Stromal cell of bone marrow (primary cell): Measurements from ENCODE around the gene FOXD1.
"Not testable (repeated sequence)": the region's sequence is repeated elsewhere in the genome, so short reads cannot be mapped to it uniquely, and the experiment has no call there.

ENCODE experiments used
- DNase-seq: peaks from one replicate; pipeline ENCODE4 v3.0.0-alpha.2; 2012; ENCODE audit warnings: low read depth

FOXD1 gene

DNA sequence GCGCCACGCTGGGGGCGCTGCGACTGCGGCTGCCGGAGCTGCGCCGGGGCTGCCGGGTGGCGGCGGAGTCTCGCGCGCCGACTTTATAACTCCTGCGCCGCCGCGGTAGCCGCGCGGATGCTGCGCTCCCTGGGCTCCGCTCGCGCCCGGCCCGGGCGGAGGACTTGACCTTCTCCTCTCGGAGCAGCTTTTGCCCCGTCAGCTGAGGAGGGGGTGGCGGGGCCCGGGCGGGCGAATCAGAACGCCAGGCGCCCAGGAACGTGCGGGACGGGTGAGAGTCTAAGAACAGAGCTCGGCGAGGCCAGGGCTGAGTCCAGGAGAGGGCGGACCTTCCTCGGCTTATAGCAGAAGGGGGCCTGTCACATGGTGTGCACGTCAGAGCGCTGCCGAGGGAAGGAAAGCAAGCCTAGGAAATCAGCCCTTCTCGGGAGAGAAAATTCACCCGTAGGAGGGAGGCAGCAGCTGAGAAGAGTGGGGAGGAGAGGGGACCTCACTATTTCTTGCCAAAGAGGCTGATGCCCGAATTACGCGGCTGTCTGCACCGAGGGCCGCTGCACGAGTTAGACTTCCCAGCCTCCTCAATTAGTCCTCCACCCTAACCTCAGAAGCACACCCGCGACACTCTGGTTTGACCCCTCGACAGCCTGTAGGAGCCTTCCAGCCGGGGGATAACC, at the start of gene FOXD1:
FOXD1 (minus strand) TSS at position 315 of the 674 bp plus-strand sequence. CDS start 415 bp downstream, outside the sequence.
- peak; percentile 91 for DNase-seq

DNA sequence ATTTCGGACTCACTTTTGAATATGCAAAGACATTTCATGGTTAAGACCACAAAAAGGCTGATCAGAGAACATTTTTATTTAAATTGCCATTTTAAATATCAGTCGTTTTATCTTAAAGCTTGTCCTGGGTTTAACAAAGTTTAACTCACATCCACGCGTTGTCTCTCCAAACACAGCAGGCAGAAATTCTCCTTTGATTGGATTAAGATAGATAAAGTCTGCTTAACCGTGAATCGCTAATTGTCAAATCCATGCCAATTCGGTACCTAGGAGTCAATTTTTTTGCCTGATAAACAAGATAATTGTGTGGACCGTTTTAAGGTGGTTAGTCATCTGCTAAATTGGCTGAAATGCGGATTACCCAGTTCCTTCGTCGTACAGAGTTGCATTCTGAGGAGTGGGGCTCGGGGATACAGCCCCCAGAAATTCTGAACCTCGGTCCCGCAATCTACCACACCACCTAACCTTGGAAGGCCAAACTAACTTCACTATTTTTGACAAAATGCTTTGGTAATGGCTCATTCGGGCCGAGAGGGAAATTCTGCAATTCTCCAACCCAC, 49.0 kb upstream of the FOXD1 start:
- DNase-seq: no peak

DNA sequence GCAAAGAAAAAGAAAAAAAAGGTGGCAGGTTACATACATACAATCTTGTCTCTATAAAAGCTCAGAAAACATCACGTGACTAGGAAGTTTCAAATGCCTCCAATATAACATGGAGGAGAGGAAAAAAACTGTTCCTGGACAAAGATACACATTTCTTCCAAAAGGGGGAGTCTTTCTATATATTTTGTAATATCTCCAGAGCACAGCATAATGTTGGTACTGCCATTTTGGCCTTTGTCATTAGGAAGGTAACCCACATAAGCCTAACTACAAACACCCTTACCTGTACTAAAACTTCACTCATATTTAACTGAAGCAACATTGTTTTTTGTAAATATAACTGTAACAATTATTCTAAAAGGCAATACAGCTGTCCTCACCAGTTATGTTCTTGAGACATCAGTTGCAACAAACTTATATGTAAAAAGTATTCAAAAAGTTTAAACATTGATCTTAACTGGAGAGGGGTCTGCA, 48.4 kb upstream of the FOXD1 start:
- peak; percentile 36 for DNase-seq

DNA sequence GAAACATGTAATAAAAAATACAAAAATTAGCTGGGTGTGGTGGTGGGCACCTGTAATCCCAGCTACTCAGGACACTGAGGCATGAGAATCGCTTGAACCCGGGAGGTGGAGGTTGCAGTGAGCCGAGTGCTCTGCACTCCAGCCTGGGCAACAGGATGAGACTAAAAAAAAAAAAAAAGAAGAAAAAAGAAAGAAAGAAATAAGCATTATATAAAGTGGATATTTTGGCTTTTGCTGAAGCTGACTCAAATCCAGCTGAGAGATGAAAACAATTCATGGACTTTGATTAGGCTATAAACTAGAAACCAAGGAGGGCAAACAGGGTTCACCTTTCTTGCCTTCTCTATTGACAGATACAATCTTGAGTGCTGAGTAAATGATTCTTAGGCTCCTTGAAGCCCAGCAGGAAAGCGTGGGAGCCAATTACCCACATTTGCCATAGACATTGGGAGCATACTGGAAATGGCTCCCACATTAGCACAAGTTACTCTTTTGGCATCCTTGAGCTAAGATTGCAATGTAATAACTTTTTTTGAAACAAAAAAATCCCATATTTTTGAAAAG, 47.3 kb upstream of the FOXD1 start:
- no peak for DNase-seq

DNA sequence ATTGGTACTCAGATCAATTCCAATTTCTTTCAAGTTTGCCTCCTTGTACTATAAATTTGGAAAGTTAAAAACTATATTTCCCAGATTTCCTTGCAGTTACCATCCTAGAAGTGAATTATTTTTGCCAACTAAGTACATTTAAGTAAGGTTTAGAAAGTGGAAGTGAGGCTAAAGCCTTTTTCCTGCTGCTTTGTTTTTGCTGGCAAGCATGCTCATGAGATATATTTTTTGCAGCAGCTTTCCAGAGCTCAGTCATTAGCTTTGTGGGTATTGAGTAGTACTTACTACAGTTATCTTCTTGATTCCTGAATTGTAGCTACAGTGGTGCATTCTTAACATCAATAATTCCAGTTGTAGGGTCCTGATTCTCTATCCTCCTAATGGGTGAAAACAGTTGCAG, 46.1 kb upstream of the FOXD1 start:
- DNase-seq: peak; percentile 44

DNA sequence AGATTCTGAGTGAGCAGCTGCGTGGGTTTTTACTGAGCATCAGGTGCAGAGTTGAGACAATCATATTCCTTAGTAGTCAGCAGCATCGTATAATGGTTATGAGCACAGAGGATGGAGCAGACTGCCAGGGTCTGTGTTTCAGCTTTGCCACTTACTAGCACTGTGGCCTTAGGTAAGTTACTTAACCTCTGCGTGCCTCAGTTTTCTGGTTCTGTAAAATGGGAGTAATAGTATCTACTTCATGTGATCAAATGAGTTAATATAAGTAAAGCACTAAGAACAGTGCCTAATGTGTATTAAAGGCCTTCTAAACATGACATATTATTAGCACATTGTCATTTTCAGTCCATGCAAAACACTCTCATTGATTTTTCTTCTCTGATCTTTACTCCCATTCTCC, 44.8 kb upstream of the FOXD1 start:
- DNase-seq: no peak

DNA sequence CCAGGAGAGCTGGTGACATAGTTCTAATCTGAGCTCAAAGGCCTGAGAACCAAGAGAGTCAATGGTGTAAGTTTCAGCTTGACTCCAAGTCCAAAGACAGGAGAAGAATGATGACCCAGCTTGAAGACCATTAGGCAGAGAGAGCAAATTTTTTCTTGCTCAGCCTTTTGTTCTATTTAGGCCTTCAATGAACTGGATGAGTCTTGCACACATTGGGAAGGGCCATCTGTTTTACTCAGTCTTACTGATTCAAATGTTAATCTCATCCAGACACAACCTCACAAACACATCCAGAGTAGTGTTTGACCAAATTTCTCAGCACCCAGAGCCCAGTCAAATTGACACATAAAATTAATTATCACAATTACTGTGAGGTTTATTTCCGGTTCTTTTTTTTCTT, 42.6 kb upstream of the FOXD1 start:
- DNase-seq: no peak

DNA sequence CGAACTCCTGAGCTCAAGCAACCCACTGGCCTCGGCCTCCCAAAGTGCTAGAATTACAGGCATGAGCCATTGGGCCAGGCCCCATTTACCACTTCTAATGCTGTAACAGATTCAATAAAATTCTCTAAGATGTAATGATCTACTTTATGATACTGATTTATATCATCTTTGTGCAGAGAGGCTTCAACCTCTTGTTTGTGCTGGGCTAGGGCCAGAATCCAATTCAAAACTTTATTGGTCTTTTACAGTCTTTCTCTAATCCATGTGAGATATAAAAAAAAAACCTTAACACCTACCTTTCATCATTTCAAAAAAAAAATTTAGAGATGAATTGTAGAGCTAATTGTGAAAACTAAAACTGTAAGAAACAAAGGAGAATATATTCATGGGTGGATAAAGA, 41.5 kb upstream of the FOXD1 start:
- no peak for DNase-seq

DNA sequence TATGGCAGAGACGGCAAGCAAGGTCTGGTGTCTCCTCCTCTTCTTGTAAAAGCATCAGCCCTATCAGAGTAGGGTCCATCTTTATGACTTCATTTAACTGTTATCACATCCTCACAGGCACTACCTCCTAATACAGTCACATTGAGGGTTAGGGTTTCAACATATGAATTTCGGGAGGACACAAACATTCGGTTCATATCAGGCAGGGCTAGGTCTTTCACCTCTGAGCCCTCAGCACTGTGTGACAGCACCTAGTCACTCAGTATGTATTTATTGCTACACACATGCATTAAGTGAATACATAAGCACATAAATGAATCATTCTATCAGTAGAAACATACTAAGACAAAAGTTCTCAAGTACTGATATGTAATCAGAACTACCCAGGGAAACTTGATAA, 40.2 kb upstream of the FOXD1 start:
- DNase-seq: no peak

DNA sequence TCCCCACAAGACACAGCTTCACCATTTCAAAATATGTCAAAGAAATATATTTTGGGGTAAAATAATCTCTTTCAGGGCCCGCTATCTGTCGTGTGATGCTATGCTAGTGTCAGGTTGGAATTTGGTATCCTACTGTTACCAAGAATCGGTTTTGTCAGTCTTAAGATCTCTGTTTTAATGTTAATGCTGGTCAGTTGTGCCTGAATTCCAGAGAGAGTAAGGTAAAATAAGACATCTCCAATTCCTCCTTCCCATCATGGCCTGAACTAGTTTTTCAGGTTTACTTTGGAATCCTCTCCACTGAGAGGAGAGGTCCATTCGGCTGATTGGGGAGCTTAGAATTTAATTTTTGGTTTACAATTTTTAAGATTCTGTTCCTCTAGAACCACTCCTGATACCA, 39.2 kb upstream of the FOXD1 start:
- DNase-seq: no peak

DNA sequence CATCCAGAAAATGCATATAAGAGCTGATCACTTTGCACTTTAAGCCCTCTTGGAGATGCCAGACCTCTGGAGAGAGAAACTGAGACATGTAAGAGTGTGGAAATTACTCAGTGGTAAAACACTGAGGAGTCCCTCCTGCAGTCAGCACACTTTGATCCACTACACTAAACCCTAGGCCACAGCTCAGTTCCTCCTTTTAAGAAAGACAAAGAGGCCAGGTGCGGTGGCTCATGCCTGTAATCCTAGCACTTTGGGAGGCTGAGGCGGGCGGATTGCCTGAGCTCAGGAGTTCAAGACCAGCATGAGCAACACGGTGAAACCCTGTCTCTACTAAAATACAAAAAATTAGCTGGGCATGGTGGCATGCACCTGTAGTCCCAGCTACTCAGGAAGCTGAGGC, 38.7 kb upstream of the FOXD1 start:
- not testable (repeated sequence) for DNase-seq

DNA sequence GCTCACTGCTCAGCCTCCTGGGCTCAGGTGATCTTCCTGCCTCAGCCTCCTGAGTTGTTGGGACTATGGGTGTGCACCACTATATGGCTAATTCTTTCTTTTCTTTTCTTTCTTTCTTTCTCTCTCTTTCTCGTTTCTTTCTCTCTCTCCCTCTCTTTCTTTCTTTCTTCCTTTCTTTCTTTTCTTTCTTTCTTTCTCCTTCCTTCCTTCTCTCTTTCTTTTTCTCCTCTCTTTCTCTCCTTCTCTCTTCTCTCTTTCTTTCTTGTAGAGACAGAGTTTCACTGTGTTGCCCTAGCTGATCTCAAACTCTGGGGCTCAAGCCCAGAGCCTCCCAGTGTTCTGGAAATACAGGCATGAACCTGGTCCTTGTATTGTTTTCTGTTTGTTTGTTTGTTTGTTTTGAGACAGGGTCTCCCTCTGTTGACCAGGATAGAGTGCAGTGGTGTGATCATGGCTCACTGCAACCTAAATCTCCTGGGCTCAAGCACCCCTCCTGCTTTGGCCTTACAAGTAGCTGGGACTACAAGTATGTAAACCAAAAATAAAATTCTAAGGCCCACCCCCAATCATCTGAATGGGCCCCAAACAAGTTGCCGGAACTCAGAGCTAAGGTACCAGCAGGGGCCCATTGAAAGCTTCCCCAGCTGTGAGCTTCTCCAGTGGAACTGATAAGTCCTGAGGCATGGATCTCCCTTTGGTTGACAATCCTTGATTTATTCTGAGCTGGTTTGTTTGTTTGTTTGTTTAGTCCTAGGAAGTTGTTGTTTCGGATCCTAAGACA, 37.7 kb upstream of the FOXD1 start:
- DNase-seq: no peak

DNA sequence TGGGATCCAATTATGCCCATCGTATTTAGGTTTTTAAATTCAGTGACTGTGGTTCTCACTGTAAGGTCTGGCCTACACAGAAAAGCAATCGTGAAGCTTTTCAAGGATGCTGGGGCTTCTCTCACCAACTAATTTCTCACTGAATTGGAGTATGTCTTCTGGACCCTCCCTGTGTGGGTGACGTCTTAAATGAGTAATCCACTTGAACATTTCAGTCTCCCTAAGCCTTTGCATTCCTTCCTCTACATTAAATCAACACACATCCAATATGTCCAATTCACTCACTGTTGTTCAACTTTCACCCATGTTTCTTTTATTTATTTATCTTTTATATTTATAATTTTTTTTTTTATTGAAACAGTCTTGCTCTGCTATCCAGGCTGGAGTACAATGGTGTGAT, 37.1 kb upstream of the FOXD1 start:
- no peak for DNase-seq

DNA sequence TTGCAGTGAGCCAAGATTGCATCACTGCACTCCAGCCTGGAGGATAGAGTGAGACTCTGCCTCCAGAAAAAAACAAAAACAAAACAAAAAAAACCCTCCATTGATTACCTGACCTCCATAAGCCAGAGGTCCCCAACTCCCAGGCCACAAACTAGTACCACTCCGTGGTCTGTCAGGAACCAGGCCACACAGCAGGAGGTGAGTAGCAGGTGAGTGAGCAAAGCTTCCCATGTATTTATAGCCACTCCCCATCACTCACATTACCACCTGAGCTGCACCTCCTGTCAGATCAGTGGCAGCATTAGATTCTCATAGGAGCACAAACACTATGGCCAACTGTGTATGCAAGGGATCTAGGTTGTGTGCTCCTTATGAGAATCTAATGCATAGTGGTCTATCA, 35.9 kb upstream of the FOXD1 start:
- no peak for DNase-seq

DNA sequence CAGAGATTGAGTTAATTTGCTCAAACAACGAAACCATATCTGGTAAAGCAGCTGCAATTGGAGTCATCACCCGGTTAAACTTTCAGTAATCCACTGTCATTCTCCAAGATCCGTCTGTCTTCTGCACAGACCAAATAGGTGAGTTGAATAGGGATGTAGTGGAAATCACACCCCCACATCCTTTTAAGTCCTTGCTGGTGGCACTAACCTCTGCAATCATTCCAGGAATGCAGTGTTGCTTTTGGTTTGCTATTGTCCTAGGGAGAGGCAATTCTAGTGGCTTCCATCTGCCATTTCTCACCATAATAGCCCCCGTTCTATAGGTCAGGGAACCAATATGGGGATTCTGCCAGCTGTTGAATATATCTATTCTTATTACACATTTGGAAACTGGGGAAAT, 35.1 kb upstream of the FOXD1 start:
- no peak for DNase-seq

DNA sequence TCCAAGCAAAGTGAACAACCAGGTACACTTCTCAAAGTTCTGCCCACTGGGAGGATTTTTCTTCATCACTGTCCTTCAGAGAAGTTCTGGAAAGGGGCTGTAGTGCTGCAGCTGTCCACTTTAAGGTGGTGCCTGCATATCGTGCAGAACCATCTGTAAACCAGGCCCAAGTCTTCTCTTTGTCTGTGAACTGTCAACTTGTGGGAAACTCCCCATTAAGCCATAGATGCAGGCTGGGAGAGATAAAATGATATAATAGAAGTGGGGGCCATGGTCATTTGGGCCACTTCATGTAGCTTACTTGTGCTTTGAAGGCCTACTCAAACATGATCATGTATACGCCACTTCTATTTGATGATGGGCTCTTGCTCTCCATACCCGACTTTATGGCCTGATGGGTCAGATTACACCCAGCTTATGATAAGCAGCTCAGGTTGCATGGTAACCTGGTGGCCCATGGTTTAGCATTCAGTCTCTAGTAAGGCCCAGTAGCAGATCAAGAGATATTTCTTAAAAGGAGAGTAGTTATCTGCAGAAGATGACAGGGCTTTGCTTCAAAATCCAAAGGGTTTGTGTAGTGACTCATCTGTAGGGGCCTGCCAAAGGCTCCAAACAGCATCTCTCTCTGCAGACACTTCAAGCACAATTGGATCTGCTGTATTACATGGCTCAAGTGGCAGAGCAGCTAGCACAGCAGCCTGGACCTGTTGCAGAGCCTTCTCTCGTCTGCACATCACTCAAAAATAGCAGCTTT, 34.0 kb upstream of the FOXD1 start:
- DNase-seq: peak; percentile 52

DNA sequence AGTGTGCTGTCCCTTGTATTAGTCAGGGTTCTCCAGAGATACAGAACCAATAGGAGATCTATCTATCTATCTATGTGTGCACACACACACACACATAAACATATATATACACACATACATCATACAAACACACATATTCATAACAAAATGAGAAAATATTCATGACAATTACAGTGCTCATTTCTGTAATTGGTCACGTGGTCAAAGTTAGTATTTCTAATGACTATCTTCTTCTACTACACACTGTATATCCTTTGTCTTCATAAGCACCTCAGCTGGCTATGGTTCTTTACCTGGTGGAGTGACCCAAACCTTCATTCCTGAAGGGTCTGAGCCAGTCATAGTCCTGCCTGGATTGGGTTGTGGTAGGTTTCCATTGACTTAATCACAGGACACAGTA, 31.9 kb upstream of the FOXD1 start:
- no peak for DNase-seq

DNA sequence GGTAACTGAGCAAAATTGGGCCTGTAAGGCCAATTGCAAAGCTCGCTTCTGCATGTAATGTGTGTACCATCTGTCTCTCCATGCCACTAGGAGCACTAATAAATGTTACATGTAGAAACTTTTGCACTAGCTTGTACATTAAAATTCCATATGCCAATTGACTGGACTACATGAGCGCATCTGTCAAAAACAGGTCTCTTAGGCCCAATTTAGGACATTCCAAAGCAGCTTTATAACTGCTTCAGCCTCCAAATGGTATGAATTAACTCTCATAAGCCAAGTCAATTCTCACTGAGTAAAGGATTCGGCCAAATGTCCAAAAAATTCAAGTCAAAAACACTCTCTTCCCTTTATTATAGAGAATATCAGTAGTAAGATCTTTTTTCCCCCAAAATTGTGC, 23.5 kb upstream of the FOXD1 start:
- no peak for DNase-seq

DNA sequence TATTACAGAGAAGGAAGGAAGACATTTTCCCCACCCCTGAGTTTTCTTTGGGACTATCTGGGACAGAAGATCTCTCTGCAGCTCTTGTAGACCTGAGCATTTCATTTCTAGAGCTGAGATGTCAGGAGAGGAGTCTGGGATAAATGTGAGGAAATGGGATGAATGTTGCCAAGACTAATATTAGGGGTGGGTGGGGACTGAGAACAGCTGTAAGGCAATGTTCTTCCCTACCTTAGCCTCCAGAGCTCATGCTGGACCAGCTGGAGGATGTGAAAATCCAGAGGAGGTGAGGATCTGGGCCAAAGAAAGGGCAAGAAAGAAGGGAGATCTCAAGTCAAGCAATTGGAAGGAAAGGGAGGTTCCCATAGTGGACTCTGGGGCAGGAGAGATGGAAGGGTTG, 23.1 kb upstream of the FOXD1 start:
- DNase-seq: no peak

DNA sequence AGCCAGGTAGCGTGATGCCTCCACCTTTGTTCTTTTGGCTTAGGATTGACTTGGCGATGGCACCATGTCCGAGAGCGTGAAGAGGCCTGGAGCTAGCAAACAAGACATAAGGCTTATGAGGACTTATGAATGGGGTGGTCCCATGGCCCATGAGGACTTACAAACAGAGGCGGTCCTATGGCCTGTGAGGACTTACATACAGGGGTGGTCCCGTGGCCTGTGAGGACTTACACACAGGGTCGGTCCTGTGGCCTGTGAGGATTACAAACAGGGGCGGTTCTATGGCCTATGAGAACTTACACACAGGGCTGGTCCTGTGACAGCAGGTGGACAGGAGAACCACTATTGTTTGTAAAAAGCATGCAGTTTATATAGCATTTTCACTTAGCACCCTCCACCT, 21.3 kb upstream of the FOXD1 start:
- no peak for DNase-seq

DNA sequence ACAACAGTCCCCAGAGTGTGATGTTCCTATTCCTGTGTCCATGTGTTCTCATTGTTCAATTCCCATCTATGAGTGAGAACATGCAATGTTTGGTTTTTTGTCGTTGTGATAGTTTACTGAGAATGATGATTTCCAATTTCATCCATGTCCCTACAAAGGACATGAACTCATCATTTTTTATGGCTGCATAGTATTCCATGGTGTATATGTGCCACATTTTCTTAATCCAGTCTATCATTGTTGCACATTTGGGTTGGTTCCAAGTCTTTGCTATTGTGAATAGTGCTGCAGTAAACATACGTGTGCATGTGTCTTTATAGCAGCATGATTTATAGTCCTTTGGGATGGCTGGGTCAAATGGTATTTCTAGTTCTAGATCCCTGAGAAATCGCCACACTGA, 20.1 kb upstream of the FOXD1 start:
- DNase-seq: not testable (repeated sequence)

DNA sequence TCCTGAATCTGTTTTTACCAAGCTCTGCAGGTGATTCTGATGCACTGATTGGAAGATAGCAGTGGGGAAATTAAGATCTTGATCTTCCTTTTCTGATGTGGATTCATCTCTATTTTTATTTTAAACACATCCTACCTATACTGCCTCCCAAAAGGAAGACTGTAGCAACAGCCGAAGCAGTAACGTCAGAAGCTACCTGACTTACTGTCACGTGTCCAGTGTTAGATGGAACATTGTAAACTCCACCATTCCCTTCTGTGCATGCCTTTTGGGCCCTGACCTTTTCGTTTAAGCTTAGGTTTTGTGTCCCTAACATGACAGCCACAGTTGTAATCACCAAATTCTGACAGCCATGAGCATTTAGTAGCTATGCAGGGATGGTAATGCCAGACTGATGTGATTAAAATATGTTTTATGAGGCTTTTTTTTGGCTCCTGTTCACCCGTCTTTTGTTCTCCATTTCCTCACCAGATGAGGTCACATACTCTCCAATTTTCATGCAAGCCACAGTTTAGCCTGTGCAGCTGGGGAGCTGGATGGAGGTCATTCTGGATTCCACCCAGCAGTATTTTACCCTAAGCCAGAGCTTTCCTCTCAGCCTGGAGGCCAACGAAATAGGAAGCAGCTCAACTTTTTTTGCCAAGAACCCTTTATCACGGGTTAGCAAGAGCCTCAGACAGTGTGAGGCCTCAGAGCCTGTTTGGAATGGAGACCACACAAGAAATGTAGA, 15.6 kb upstream of the FOXD1 start:
- peak; percentile 79 for DNase-seq
